HFFc6 (cell line): ENCODE measurements around the gene SAMM50. TPM values are rescaled to one million over a fixed set of nuclear protein-coding genes. Genes with fewer than 3 reads are reported as not detected.

Experiments used
- DNase-seq: peaks from one replicate; pipeline ENCODE4 v3.0.0-alpha.2; 2018
- H3K27ac Mint-ChIP-seq: 2 replicates; pipeline ENCODE4 v1.8.0; 2020; ENCODE audit warnings: mild to moderate bottlenecking, mixed read lengths
- H3K27me3 Mint-ChIP-seq: 2 replicates; pipeline ENCODE4 v1.8.0; 2021; ENCODE audit warnings: mild to moderate bottlenecking, moderate library complexity, mixed read lengths; ENCODE audit not compliant: insufficient read depth
- H3K36me3 Mint-ChIP-seq: 2 replicates; pipeline ENCODE4 v1.8.0; 2021; ENCODE audit warnings: low read depth, mixed read lengths
- H3K4me1 Mint-ChIP-seq: 2 replicates; pipeline ENCODE4 v1.8.0; 2020; ENCODE audit warnings: low read depth, mixed read lengths
- H3K4me3 Mint-ChIP-seq: 2 replicates; pipeline ENCODE4 v1.8.0; 2020; ENCODE audit warnings: mild to moderate bottlenecking, moderate library complexity, mixed read lengths
- H3K9me3 Mint-ChIP-seq: 2 replicates; pipeline ENCODE4 v1.8.0; 2020; ENCODE audit warnings: mild to moderate bottlenecking, mixed read lengths
- CTCF ChIP-seq: fragments of 200-600 bp; sonication (generic); IDR thresholded peaks from 2 replicates; pipeline ENCODE4 v1.5.0; 2021; ENCODE audit warnings: antibody characterized with exemption, mild to moderate bottlenecking
- total RNA-seq, 6 experiments: library from RNA; stranded (reverse); fragmentation: NEBNext Ultra II Directional; extraction: Animal tissue kit (Norgen Biotek cat#: 25700); gene quantifications; 2 replicates in 1 of 6; 3 replicates in 5 of 6; pipeline ENCODE4 v1.2.3, GENCODE V29; 2021

The SAMM50 gene
- total RNA-seq, 6 experiments from 2014 or later, result 51.6 to 57.2 (median 53.3) TPM

GRCh38 chr22:43917521-43917920, 37.7 kb upstream of the SAMM50 start:
- peaks cover 6% of the 10 kb centered on the region; the same call in 1 of the 2 replicates for H3K9me3 Mint-ChIP-seq
- H3K4me1 Mint-ChIP-seq, result peaks cover 63% of the 10 kb centered on the region
- no peaks in the 10 kb centered on the region; the same call in none of the 2 replicates for H3K27me3 Mint-ChIP-seq
- no peaks in the 10 kb centered on the region for H3K36me3 Mint-ChIP-seq
- H3K4me3 Mint-ChIP-seq, result no peak overlapping the region
- DNase-seq, result no peak
- H3K27ac Mint-ChIP-seq, result 0 out of 2 replicates have a peak overlapping the region, but pooled peaks have one; percentile 35
- no peak for TF ChIP-seq CTCF

DNA sequence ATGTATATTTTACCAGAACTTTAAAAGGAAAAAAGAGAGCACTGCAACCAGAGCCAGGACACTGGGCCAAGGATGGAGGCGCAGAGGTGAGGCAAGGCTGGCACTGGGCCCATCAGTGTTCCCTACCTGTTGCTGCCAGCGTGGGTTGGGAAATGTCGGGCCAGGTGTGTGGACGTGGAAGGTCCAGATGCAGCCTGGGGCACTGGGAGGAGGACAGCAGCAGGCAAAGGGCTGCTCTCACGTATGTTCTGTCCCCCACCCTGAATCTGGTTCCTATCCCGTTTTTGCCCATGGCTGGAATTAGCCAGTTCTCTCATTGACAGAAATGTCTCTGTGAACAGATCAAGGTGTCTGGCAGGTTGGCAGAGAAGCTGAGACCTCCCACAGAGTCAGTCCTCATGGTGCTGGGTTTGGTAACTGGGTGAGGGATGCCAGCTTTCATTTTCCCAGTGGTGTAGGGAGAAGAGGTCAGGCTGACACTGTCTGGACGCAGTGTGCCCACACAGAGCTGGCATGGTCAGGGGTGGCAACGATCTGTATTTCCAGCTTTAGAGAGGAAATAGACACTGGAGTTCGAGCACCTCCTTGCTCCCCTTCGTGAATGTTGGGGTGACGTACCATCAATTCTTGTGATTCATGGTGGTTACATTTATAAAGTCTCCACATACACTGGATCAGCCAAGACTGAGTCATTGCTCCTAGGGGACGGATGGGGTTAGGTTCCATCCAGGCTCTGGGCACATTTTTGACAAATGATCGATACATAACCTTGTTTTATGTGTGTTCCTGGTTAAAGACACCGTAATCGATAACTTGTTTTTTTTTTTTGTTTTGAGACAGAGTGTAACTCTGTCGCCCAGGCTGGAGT, 35.9 kb upstream of the SAMM50 start:
- H3K4me3 Mint-ChIP-seq, result peak overlapping the region; percentile 68

DNA sequence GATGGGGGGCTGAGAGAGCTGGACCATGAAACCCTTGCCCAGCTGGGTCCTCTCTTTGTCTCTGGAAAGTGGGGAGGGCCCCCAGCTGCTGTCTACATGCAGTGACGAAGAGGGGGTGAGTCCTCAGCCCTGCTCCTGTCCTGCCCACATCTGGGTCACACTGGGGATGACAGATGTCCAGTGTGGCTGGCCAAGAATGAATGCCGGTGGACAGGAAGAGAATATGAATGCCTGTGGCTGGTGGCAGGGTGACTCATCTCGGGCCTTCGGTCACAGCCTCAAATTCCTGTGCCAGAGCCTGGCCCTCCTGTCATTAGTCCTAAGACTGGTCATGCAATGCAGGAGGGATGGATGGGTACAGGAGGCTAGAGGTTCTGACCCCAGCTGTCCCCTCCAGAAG, 33.9 kb upstream of the SAMM50 start:
- TF ChIP-seq CTCF, result no peak
- Mint-ChIP-seq H3K36me3 (no peaks in the 10 kb centered on the region), H3K9me3 (peaks cover 6% of the 10 kb centered on the region; the same call in 1 of the 2 replicates), H3K4me1 (peaks cover 77% of the 10 kb centered on the region), H3K27ac (peak overlapping the region; percentile 75), H3K27me3 (no peaks in the 10 kb centered on the region), H3K4me3 (peak overlapping the region; percentile 31; the same call in 1 of the 2 replicates)
- peak; percentile 87 for DNase-seq

More for the DNA sequence above, 35.9 kb upstream of the SAMM50 start:
- Mint-ChIP-seq H3K36me3 (no peaks in the 10 kb centered on the region), H3K27me3 (no peaks in the 10 kb centered on the region), H3K27ac (peak overlapping the region; percentile 96), H3K9me3 (peaks cover 6% of the 10 kb centered on the region; the same call in 1 of the 2 replicates), H3K4me1 (peaks cover 73% of the 10 kb centered on the region)
- no peak for TF ChIP-seq CTCF
- peak; percentile 82 for DNase-seq

DNA sequence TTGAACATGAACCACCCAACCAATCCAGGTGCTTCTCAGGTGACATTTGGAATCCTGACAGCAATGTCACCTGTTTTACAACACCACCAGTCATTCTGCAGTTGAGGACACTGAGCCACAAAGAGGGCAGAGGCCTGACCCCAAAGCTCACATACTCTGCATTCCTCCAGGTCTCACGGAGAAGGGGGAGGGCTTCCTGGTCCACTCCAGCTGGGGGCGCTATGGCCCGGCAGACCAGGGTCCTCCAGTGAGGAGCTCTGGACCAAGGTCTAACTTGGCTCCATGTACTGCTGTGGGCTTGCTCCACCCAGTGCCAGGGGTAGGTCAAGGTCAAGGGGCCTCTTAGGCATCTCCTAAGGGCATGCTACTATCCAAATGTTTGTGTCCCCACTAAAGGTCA, 33.1 kb upstream of the SAMM50 start:
- Mint-ChIP-seq H3K9me3 (peaks cover 6% of the 10 kb centered on the region; the same call in 1 of the 2 replicates), H3K27me3 (no peaks in the 10 kb centered on the region), H3K36me3 (no peaks in the 10 kb centered on the region), H3K27ac (peak overlapping the region; percentile 75; the same call in 1 of the 2 replicates), H3K4me1 (peaks cover 72% of the 10 kb centered on the region), H3K4me3 (no peak overlapping the region; the same call in 1 of the 2 replicates)
- no peak for DNase-seq
- peak; percentile 66 for TF ChIP-seq CTCF

- H3K4me1 Mint-ChIP-seq, result peaks cover 62% of the 10 kb centered on the region
- TF ChIP-seq CTCF, result no peak
- no peaks in the 10 kb centered on the region for H3K36me3 Mint-ChIP-seq
- peak overlapping the region; percentile 79 for H3K27ac Mint-ChIP-seq
- peak overlapping the region; percentile 73 for H3K4me3 Mint-ChIP-seq
- no peaks in the 10 kb centered on the region; the same call in 1 of the 2 replicates for H3K27me3 Mint-ChIP-seq
- H3K9me3 Mint-ChIP-seq, result peaks cover 6% of the 10 kb centered on the region; the same call in 1 of the 2 replicates
- no peak for DNase-seq
Measured at GRCh38 chr22:43923191-43923590, 32.1 kb upstream of the SAMM50 start.
